ENCODE results near the gene HYAL1. TPM values are rescaled to one million over a fixed set of nuclear protein-coding genes. Genes with fewer than 3 reads are reported as not detected.

Gene HYAL1
- total RNA-seq, 2 donors from 2014 or later, result 2.0 TPM

- intact Hi-C loops (cut with DNase I), result no loop called here
- Histone ChIP-seq H3K27me3 (replicated peaks; ENCODE audit: insufficient read depth) (no peaks in the 10 kb centered on the region), H3K4me1 (replicated peaks) (peaks cover 18% of the 10 kb centered on the region), H3K4me3 (no peak overlapping the region), H3K36me3 (no peaks in the 10 kb centered on the region), H3K9me3 (no peaks in the 10 kb centered on the region), H3K27ac (no peak overlapping the region)
- TF ChIP-seq, protein P1, sequence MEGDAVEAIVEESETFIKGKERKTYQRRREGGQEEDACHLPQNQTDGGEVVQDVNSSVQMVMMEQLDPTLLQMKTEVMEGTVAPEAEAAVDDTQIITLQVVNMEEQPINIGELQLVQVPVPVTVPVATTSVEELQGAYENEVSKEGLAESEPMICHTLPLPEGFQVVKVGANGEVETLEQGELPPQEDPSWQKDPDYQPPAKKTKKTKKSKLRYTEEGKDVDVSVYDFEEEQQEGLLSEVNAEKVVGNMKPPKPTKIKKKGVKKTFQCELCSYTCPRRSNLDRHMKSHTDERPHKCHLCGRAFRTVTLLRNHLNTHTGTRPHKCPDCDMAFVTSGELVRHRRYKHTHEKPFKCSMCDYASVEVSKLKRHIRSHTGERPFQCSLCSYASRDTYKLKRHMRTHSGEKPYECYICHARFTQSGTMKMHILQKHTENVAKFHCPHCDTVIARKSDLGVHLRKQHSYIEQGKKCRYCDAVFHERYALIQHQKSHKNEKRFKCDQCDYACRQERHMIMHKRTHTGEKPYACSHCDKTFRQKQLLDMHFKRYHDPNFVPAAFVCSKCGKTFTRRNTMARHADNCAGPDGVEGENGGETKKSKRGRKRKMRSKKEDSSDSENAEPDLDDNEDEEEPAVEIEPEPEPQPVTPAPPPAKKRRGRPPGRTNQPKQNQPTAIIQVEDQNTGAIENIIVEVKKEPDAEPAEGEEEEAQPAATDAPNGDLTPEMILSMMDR (IDR thresholded peaks at IDR 0.05), result no peak
- TF ChIP-seq POLR2A (IDR thresholded peaks at IDR 0.05) (no peak), POLR2AphosphoS5 (IDR thresholded peaks at IDR 0.05) (no peak)
- 60% methylated on average over 8 of the region's 10 CpGs for WGBS
- DNase-seq (ENCODE audit: low spot score), result no peak
Observed at GRCh38 chr3:50271314-50271936, 31.9 kb downstream of the HYAL1 start.

DNA sequence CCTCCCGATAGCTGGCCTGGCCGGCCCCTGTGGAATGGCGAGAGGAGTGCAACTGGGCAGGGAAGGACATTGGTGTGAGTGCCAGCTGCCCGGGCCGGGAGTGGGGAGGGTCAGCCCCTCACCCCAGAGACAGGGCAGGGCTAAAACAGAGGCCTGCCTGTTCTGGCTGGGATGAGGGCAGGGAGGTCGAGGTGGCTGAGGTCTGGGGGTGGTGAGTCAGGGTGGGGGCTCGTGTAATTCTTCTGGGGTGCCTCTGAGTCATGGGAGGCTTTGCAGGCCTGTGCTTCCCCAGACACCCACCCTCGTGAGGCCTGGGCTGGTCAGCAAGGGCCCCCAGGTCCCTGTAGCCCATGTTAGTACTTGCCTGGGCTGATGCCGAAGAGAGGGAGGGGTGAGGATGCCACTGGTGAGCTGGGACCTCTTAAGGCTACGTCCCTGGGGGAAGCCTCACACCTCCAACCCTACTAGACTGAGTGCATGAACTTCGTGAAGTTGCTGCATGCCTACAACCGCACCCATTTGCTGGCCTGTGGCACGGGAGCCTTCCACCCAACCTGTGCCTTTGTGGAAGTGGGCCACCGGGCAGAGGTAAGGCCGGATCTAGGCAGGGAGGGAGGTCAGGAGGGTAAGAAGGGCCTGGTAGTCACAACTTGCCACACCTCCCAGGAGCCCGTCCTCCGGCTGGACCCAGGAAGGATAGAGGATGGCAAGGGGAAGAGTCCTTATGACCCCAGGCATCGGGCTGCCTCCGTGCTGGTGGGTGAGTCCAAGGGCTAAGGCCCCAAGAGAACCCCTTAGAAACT, 32.8 kb downstream of the HYAL1 start:
- H3K36me3 ChIP-seq, result no peaks in the 10 kb centered on the region

GRCh38 chr3:50269977-50270413, 33.4 kb downstream of the HYAL1 start:
- no peaks in the 10 kb centered on the region for H3K9me3 ChIP-seq
- 58% methylated on average over 5 of the region's 8 CpGs for WGBS
- no peaks in the 10 kb centered on the region for H3K27me3 ChIP-seq (replicated peaks; ENCODE audit: insufficient read depth)
- intact Hi-C loops (cut with DNase I), result no loop called here
- no peak for DNase-seq (ENCODE audit: low spot score)
- H3K4me1 ChIP-seq (replicated peaks), result peaks cover 18% of the 10 kb centered on the region
- H3K27ac ChIP-seq, result peak overlapping the region in 1 of 2 donors; percentile 62
- TF ChIP-seq, protein P1 (IDR thresholded peaks at IDR 0.05), result no peak
- TF ChIP-seq POLR2A (IDR thresholded peaks at IDR 0.05) (no peak), POLR2AphosphoS5 (IDR thresholded peaks at IDR 0.05) (no peak)
- H3K4me3 ChIP-seq, result no peak overlapping the region
- no peaks in the 10 kb centered on the region for H3K36me3 ChIP-seq

More for the DNA sequence above, 32.8 kb downstream of the HYAL1 start:
- TF ChIP-seq POLR2AphosphoS5 (IDR thresholded peaks at IDR 0.05) (no peak), POLR2A (IDR thresholded peaks at IDR 0.05) (no peak)
- TF ChIP-seq, protein P1 (IDR thresholded peaks at IDR 0.05), result no peak
- no peak for DNase-seq (ENCODE audit: low spot score)
- no peaks in the 10 kb centered on the region for H3K9me3 ChIP-seq
- H3K27me3 ChIP-seq (replicated peaks; ENCODE audit: insufficient read depth), result no peaks in the 10 kb centered on the region
- no peak overlapping the region for H3K4me3 ChIP-seq
- 71% methylated on average over 19 of the region's 19 CpGs for WGBS
- intact Hi-C loops (cut with DNase I), result no loop called here
- peak overlapping the region in 1 of 2 donors; percentile 62 for H3K27ac ChIP-seq
- H3K4me1 ChIP-seq (replicated peaks), result peaks cover 18% of the 10 kb centered on the region

GRCh38 chr3:50269460-50269859, 33.9 kb downstream of the HYAL1 start:
- H3K4me1 ChIP-seq (replicated peaks), result peaks cover 18% of the 10 kb centered on the region
- peak overlapping the region; percentile 62 to 75 for H3K27ac ChIP-seq
- DNase-seq (ENCODE audit: low spot score), result no peak
- H3K27me3 ChIP-seq (replicated peaks; ENCODE audit: insufficient read depth), result no peaks in the 10 kb centered on the region
- intact Hi-C loops (cut with DNase I), result no loop called here
- TF ChIP-seq, protein P1 (IDR thresholded peaks at IDR 0.05), result no peak
- TF ChIP-seq POLR2AphosphoS5 (IDR thresholded peaks at IDR 0.05) (no peak), POLR2A (IDR thresholded peaks at IDR 0.05) (no peak)
- 39% methylated on average over 4 of the region's 4 CpGs for WGBS
- H3K9me3 ChIP-seq, result no peaks in the 10 kb centered on the region
- H3K36me3 ChIP-seq, result no peaks in the 10 kb centered on the region
- peak overlapping the region in 1 of 2 donors; percentile 6 for H3K4me3 ChIP-seq

All from prostate gland (tissue), 2 donors.